Measurements from ENCODE around the gene FGD2.

- no peak for TF ChIP-seq CTCF (IDR thresholded peaks at IDR 0.05)
- no peak for TF ChIP-seq POLR2A (IDR thresholded peaks at IDR 0.05)
Measured at GRCh38 chr6:37024656-37025337, 19.3 kb downstream of the FGD2 start.
